Mucosa of descending colon (tissue), 3 donors: ENCODE results near the gene SLC43A1. TPM values are rescaled to one million over a fixed set of nuclear protein-coding genes. Genes with fewer than 3 reads are reported as not detected.
A peak's percentile ranks its signal among the peaks of the same experiment; 100 is the strongest.

Experiments used
- ATAC-seq: fragments of 200-7000 bp; cut with Tn5 transposase; one replicate; pipeline ENCODE4 v1.9.1; 2020; ENCODE audit warnings: mild to moderate bottlenecking, moderate library complexity
- DNase-seq, 3 donors: peaks; one replicate each; pipeline ENCODE4 v3.0.0-alpha.2; 2020
- H3K36me3 ChIP-seq: fragments of 200-600 bp; one replicate; pipeline ENCODE4 v1.8.0; 2021; ENCODE audit warnings: low read depth, mild to moderate bottlenecking
- H3K4me1 ChIP-seq: fragments of 200-600 bp; one replicate; pipeline ENCODE4 v1.8.0; 2021; ENCODE audit warnings: low read depth, mild to moderate bottlenecking
- H3K4me3 ChIP-seq: fragments of 200-600 bp; one replicate; pipeline ENCODE4 v1.8.0; 2021; ENCODE audit warnings: mild to moderate bottlenecking
- H3K9me3 ChIP-seq: fragments of 200-600 bp; one replicate; pipeline ENCODE4 v1.8.0; 2021; ENCODE audit warnings: mild to moderate bottlenecking
- CTCF ChIP-seq: fragments of 200-600 bp; IDR thresholded peaks from one replicate; pipeline ENCODE4 v1.8.0; 2022; ENCODE audit warnings: antibody characterized with exemption, mild to moderate bottlenecking
- intact Hi-C, 2 donors: fragments of 100-400 bp; cut with DNase I in 1 of 2; cut with micrococcal nuclease in 1 of 2; formaldehyde crosslinking; loops; one replicate each; pipeline versions ENCODE4 v1.11.0 to v1.11.1; 2022; cut with DNase I, micrococcal nuclease
- total RNA-seq, 3 donors: library from RNA; stranded (reverse); fragmentation: NEBNext Ultra II Directional in 2 of 3; extraction: Animal tissue kit (Norgen Biotek cat#: 25700) in 2 of 3; gene quantifications; one replicate each; pipeline versions ENCODE4 v1.2.1 to v1.2.4, GENCODE V29; 2021 to 2023
- donor health status: DM: no; HTN: no; CAD: no; lungs with moderate emphysema.
- donor health status: DM: no; HTN: no; CAD: no.
- donor health status: DM: no; HTN: yes; CAD: no.

SLC43A1 gene
- total RNA-seq, 3 donors from 2014 or later = 8.3 to 22.6 (median 9.9) TPM

- Histone ChIP-seq H3K4me1 (peaks cover 5% of the 10 kb centered on the region), H3K9me3 (no peaks in the 10 kb centered on the region), H3K36me3 (no peaks in the 10 kb centered on the region), H3K4me3 (no peak overlapping the region)
- intact Hi-C loops = no loop called here
- no peak for ATAC-seq
- no peak for DNase-seq
- no peak for TF ChIP-seq CTCF
These were observed 17.9 kb downstream of the SLC43A1 start for GRCh38 chr11:57497303-57498247.

- intact Hi-C loops = no loop called here
- no peak for TF ChIP-seq CTCF
- Histone ChIP-seq H3K9me3 (no peaks in the 10 kb centered on the region), H3K36me3 (no peaks in the 10 kb centered on the region), H3K4me3 (no peak overlapping the region), H3K4me1 (peaks cover 5% of the 10 kb centered on the region)
- no peak for DNase-seq
- no peak for ATAC-seq
These were observed 19.2 kb downstream of the SLC43A1 start for GRCh38 chr11:57496109-57496820.

- ATAC-seq (peak; percentile 88), DNase-seq (peak in 2 of 3 donors; percentile 74 to 77)
- H3K9me3 ChIP-seq = no peaks in the 10 kb centered on the region
- intact Hi-C loops = loop anchor here (5.0 kb wide), 1 partner anchor 33 kb away; no protein-coding TSS in a partner anchor
- peak; percentile 84 for TF ChIP-seq CTCF
- no peaks in the 10 kb centered on the region for H3K36me3 ChIP-seq
- H3K4me3 ChIP-seq = no peak overlapping the region
- H3K4me1 ChIP-seq = no peaks in the 10 kb centered on the region
These were observed 21.7 kb downstream of the SLC43A1 start for GRCh38 chr11:57493507-57494503.

- peak in 2 of 3 donors; percentile 58 to 64 for DNase-seq
- Histone ChIP-seq H3K4me3 (no peak overlapping the region), H3K9me3 (no peaks in the 10 kb centered on the region), H3K4me1 (no peaks in the 10 kb centered on the region), H3K36me3 (no peaks in the 10 kb centered on the region)
- ATAC-seq = peak; percentile 65
- intact Hi-C loops = loop anchor here (5.0 kb wide), 1 partner anchor 36 kb away; no protein-coding TSS in a partner anchor
- TF ChIP-seq CTCF = peak; percentile 57
These were observed 24.0 kb downstream of the SLC43A1 start for GRCh38 chr11:57491371-57492061.
